Stimulated activated CD8-positive, alpha-beta memory T cell treated with anti-CD3 and anti-CD28 coated beads, Interleukin-7, amount 100 ng/mL, for 4 hours (primary cell): ENCODE results near the gene HMG20B.

Experiments
- DNase-seq, 2 donors: peaks; one replicate each; pipeline ENCODE4 v3.0.0-alpha.2; 2020; ENCODE audit warnings: low read depth in 2 of 2

HMG20B gene

GRCh38 chr19:3537101-3537437 is 35.7 kb upstream of the HMG20B start:
- no peak for DNase-seq

DNA sequence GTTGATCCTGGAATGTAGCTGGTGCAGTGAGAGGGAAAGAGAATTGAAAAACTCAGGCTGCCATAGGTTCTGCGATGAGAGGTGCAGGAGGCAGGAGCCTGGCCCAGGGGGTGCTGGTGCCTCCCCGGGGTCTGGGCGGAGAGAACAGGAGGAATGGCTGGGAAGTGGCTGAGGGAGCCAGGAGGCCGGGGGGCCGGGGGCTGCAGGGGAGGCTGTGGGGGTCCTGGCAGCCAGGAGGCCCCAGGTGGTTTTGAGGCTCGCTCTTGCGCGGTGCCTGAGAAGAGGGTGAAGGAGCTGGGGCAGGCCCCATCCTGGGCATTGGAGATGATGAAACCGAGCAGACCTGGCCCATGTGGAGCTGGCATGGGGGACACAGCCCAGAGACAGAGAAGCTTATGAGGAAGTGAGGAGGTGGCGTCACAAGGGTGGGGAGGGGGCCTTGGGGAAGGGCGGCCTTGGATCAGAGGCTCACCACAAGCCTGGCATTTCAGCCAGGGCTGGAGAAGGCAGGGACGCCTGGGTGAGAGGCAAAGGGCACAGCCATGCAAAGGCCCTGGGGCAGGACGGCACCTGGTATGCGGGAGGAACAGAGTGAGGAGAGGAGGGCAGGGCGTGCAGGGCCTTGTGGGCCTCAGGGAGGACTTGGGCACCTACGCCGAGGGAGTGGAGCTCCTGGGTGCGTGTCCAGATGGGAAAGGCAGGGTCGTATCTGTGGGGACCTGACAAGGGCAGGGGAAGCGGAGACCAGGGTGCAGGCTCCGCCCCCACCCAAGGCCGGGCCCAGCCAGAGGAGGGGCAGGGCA is 35.1 kb upstream of the HMG20B start:
- DNase-seq, result no peak

DNA sequence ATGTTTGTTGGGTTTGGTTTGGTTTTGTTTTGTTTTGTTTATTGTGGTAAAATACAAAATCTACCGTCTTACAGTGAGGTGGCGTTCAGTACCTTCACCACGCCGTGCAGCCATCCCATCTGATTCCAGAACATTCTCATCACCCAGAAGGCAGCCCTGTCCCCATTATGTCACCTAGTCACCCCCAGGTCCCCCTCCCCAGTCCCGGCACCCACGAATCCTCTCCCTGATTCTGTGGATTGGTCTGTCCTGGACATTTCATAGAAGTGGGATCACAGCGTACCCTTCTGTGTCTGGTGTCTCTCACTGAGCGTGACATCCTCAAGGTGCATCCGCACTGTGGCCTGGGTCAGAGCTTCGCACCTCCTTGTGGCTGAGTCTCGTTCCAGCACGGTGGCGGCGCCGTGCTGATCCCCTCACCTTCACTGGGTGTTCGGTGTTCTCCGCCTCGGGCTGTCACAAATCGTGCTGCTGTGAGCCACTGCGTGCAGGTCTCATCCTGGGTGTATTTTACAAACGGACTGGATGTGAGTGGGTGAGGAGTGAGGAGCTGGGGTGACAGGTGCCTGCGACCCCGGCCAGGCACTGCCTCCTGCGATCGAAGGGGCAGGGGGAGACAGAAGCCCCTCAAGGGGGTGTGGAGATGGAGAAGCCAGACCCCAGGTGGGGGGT is 34.4 kb upstream of the HMG20B start:
- no peak for DNase-seq

- no peak for DNase-seq
These were observed 33.6 kb upstream of the HMG20B start, which contains the start of gene TEKTIP1 for GRCh38 chr19:3538965-3539755. Gene TEKTIP1 (plus strand): TSS chr19:3539174. CDS start chr19:3539178, 4 bp downstream.

- no peak for DNase-seq
These were observed 33.0 kb upstream of the HMG20B start for GRCh38 chr19:3539756-3540118.

GRCh38 chr19:3543150-3544057 is 29.3 kb upstream of the HMG20B start:
- DNase-seq, result no peak

- DNase-seq, result no peak
These were observed 28.7 kb upstream of the HMG20B start for GRCh38 chr19:3544058-3544376.

- DNase-seq, result peak; percentile 44 to 46
These were observed 27.7 kb upstream of the HMG20B start for GRCh38 chr19:3544742-3545668.

DNA sequence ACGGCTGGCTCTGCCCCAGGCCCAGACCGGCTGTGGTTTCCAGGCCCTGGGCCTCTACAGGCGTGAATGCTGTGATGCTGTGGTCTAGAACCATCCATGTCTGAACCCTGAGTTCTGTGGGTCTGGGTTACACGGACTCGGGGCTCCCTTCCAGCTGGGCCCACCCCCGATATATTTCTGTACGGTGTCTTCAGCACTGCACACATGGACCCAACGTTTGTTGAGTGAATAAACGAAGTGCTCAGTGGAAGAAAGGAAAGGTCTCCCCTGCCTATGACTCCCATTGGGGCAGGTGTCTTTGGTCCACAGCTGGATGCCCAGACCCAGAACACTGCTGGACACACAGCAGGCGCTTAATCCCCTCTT is 27.1 kb upstream of the HMG20B start:
- no peak for DNase-seq

GRCh38 chr19:3546119-3546518 is 26.6 kb upstream of the HMG20B start:
- DNase-seq, result no peak

DNA sequence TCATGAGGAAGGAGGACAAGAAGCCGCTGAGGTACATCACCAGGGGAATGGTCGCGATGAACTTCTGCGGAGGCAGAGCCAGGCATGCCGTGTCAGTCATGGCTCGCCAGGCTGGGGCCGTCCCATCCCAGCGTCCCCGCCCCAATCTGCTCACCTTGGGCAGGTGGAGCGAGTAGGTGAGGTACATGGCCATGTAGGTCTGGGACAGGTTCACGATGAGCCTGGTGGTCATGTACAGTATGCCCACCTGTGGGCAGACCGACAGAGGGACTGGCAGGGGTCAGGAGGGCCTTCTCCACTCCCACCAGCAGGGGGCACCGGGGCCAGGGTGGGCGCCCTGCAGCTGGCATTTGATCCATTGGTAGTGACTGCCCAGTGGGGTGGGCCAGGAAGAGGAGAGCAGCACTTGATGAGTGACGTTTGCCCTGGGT is 25.4 kb upstream of the HMG20B start:
- DNase-seq, result no peak

GRCh38 chr19:3547767-3548282 is 24.9 kb upstream of the HMG20B start:
- no peak for DNase-seq

GRCh38 chr19:3548606-3549005 is 24.1 kb upstream of the HMG20B start:
- no peak for DNase-seq

- no peak for DNase-seq
These were observed 22.9 kb upstream of the HMG20B start for GRCh38 chr19:3549816-3550215.

DNA sequence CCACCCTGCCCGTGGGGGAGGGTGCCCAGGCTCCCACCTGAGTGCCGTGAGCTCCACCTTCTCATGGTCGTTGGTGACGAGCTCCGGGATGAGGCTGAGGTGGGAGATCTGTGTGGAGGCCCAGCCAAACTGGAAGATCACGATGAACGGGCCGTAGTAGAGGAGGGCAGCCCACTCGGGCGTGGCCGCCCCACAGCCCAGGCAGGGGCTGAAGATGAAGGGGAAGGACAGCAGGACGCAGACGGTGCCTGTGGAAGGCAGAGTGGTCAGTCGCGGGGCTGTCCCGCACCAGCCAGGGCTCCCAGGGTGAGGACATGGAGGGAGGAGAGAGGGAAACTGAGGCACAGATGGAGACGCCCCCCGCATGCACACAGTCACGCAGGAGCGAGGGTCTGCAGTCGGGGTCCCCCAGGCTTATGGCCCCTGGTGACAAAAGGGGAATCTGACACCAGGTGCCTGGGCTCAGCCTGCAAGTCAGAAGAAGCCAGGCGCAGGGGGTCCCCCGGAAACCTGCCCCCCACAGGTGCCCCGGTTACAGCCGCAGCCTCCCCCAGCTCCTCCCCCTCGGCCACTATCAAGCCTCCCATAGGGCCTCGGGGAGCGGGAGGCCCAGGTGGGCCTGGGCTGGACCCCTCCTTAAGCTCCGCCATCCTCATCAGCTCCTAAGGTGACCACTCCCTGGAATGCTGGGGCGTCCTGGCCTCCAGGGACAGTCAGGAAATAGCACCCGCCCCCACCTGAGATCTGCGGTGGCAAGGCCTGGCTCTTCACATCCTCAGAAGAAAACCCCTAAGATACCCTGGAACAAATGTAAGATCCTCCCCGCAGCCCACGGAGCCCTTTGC is 21.6 kb upstream of the HMG20B start:
- no peak for DNase-seq

- DNase-seq, result no peak
These were observed 21.0 kb upstream of the HMG20B start for GRCh38 chr19:3551792-3552095.

DNA sequence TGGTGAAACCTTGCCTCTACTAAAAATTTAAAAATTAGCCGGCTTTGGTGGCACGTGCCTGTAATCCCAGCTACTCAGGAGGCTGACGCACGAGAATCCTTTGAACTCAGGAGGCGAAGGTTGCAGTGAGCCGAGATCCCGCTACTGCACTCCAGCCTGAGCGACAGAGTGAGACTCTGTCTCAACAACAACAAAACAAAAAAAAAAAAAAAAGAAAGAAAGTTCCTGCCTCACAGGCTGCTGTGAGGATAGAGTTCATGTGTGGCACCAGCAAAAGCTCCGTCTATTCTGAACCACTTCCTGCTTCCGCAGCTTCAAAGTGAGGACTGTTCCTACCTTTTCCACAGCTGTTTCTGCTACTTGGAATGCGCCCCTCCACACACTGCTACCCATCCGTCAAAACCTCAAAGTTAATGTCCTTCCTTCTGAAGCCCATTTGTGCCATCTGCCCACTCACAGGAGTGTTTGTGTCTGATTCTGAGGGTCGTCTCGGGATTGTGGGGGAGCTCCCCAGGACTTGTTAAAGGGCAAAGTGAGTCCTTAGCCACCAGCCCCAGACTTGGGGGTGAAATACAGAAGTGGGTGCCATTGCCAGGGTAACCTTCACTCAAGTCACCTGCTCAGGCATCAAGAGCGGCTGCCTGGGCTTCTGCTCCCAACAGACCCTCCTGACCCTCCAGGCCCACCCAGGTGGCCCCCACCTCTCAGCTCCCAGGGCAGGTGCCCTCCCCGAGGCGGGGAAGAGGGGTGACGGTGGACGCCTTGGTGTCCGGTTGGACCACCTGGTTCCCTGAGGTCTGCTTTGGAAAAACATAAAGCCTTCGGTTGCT is 18.3 kb upstream of the HMG20B start:
- DNase-seq, result no peak

- DNase-seq, result no peak
These were observed 16.9 kb upstream of the HMG20B start for GRCh38 chr19:3555653-3556422.
